ENCODE measurements around the gene HNMT. TPM values are rescaled to one million over a fixed set of nuclear protein-coding genes. Genes with fewer than 3 reads are reported as not detected.

Gene HNMT
- total and polyA plus RNA-seq, 7 donors, result 3.5 to 7.3 (median 5.2) TPM

GRCh38 chr2:137973280-137973679 lies 9.0 kb downstream of the HNMT start:
- TF ChIP-seq, protein P1, sequence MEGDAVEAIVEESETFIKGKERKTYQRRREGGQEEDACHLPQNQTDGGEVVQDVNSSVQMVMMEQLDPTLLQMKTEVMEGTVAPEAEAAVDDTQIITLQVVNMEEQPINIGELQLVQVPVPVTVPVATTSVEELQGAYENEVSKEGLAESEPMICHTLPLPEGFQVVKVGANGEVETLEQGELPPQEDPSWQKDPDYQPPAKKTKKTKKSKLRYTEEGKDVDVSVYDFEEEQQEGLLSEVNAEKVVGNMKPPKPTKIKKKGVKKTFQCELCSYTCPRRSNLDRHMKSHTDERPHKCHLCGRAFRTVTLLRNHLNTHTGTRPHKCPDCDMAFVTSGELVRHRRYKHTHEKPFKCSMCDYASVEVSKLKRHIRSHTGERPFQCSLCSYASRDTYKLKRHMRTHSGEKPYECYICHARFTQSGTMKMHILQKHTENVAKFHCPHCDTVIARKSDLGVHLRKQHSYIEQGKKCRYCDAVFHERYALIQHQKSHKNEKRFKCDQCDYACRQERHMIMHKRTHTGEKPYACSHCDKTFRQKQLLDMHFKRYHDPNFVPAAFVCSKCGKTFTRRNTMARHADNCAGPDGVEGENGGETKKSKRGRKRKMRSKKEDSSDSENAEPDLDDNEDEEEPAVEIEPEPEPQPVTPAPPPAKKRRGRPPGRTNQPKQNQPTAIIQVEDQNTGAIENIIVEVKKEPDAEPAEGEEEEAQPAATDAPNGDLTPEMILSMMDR (IDR thresholded peaks at IDR 0.05), result no peak

GRCh38 chr2:137975280-137976271 lies 11.3 kb downstream of the HNMT start:
- TF ChIP-seq, protein P1 (IDR thresholded peaks at IDR 0.05), result no peak
- Histone ChIP-seq H3K36me3 (ENCODE audit: insufficient read depth in 1 of 2, low read depth in 1 of 2) (no peaks in the 10 kb centered on the region), H3K4me1 (no peaks in the 10 kb centered on the region), H3K27ac (no peak overlapping the region), H3K9me3 (no peaks in the 10 kb centered on the region), H3K4me3 (no peak overlapping the region), H3K27me3 (ENCODE audit: insufficient read depth in 3 of 3, low read length in 2 of 3) (no peaks in the 10 kb centered on the region)
- no peak for DNase-seq
- ATAC-seq, result no peak
- WGBS, 3 donors, result 79 to 81% (median 80%) methylated on average over 8 of the region's 8 CpGs
- intact Hi-C loops (cut with DNase I), result no loop called here

More at GRCh38 chr2:137973280-137973679, 9.0 kb downstream of the HNMT start:
- Histone ChIP-seq H3K4me3 (no peak overlapping the region), H3K4me1 (peaks cover 7% of the 10 kb centered on the region), H3K27ac (no peak overlapping the region), H3K36me3 (ENCODE audit: insufficient read depth in 1 of 2, low read depth in 1 of 2) (no peaks in the 10 kb centered on the region), H3K9me3 (no peaks in the 10 kb centered on the region), H3K27me3 (ENCODE audit: insufficient read depth in 3 of 3, low read length in 2 of 3) (no peaks in the 10 kb centered on the region)
- intact Hi-C loops (cut with DNase I), result no loop called here
- DNase-seq, result no peak
- ATAC-seq, result no peak

- H3K4me3 ChIP-seq, result no peak overlapping the region
- no peaks in the 10 kb centered on the region for H3K9me3 ChIP-seq
- no peaks in the 10 kb centered on the region for H3K4me1 ChIP-seq
- intact Hi-C loops (cut with DNase I), result no loop called here
- no peaks in the 10 kb centered on the region for H3K27me3 ChIP-seq (ENCODE audit: insufficient read depth in 3 of 3, low read length in 2 of 3)
- no peaks in the 10 kb centered on the region for H3K36me3 ChIP-seq (ENCODE audit: insufficient read depth in 1 of 2, low read depth in 1 of 2)
- TF ChIP-seq, protein P1 (IDR thresholded peaks at IDR 0.05), result no peak
- WGBS, 3 donors, result 82 to 87% (median 85%) methylated on average over 3 of the region's 3 CpGs
- no peak for ATAC-seq
- no peak overlapping the region for H3K27ac ChIP-seq
- DNase-seq, result no peak
These were observed 12.0 kb downstream of the HNMT start for GRCh38 chr2:137976274-137976673.

- Histone ChIP-seq H3K27me3 (ENCODE audit: insufficient read depth in 3 of 3, low read length in 2 of 3) (no peaks in the 10 kb centered on the region), H3K4me3 (no peak overlapping the region), H3K27ac (no peak overlapping the region), H3K4me1 (no peaks in the 10 kb centered on the region), H3K36me3 (ENCODE audit: insufficient read depth in 1 of 2, low read depth in 1 of 2) (no peaks in the 10 kb centered on the region), H3K9me3 (no peaks in the 10 kb centered on the region)
- DNase-seq, result no peak
- ATAC-seq, result no peak
- intact Hi-C loops (cut with DNase I), result no loop called here
- TF ChIP-seq, protein P1 (IDR thresholded peaks at IDR 0.05), result no peak
These were observed 13.5 kb downstream of the HNMT start for GRCh38 chr2:137977790-137978189.
